ENCODE data around the gene RBBP9.
A peak's percentile ranks its signal among the peaks of the same experiment; 100 is the strongest.
"Not testable (repeated sequence)": the region's sequence is repeated elsewhere in the genome, so short reads cannot be mapped to it uniquely, and the experiment has no call there.

RBBP9 gene

GRCh38 chr20:18496740-18497592, at the start of gene RBBP9:
TSS of gene RBBP9 (minus strand) at chr20:18497225. CDS start at chr20:18497167, 58 bp downstream.
- peak; percentile 66 for DNase-seq

- DNase-seq, result no peak
Observed at GRCh38 chr20:18545566-18545965, 48.5 kb upstream of the RBBP9 start.

- no peak for DNase-seq
Observed at GRCh38 chr20:18543932-18544331, 46.9 kb upstream of the RBBP9 start.

- no peak for DNase-seq
Observed at GRCh38 chr20:18543216-18543615, 46.2 kb upstream of the RBBP9 start.

- DNase-seq, result no peak
Observed at GRCh38 chr20:18541741-18542140, 44.7 kb upstream of the RBBP9 start.

GRCh38 chr20:18537651-18538050, 40.6 kb upstream of the RBBP9 start:
- no peak for DNase-seq

GRCh38 chr20:18533978-18534644, 37.1 kb upstream of the RBBP9 start:
- no peak for DNase-seq

GRCh38 chr20:18533491-18533890, 36.5 kb upstream of the RBBP9 start:
- DNase-seq, result no peak

- DNase-seq, result no peak
Observed at GRCh38 chr20:18532626-18533025, 35.6 kb upstream of the RBBP9 start.

GRCh38 chr20:18529041-18529440, 32.0 kb upstream of the RBBP9 start:
- DNase-seq, result no peak

GRCh38 chr20:18527836-18528235, 30.8 kb upstream of the RBBP9 start:
- no peak for DNase-seq

- no peak for DNase-seq
Observed at GRCh38 chr20:18527339-18527738, 30.3 kb upstream of the RBBP9 start.

- not testable (repeated sequence) for DNase-seq
Observed at GRCh38 chr20:18526761-18527160, 29.7 kb upstream of the RBBP9 start.

- no peak for DNase-seq
Observed at GRCh38 chr20:18524646-18525045, 27.6 kb upstream of the RBBP9 start.

- DNase-seq, result no peak
Observed at GRCh38 chr20:18523066-18523465, 26.0 kb upstream of the RBBP9 start.

- not testable (repeated sequence) for DNase-seq
Observed at GRCh38 chr20:18522066-18522465, 25.0 kb upstream of the RBBP9 start.

GRCh38 chr20:18515973-18516372, 18.9 kb upstream of the RBBP9 start:
- DNase-seq, result no peak

GRCh38 chr20:18514127-18514526, 17.1 kb upstream of the RBBP9 start:
- DNase-seq, result no peak

GRCh38 chr20:18513208-18513607, 16.2 kb upstream of the RBBP9 start:
- DNase-seq, result no peak

- DNase-seq, result no peak
Observed at GRCh38 chr20:18511571-18511970, 14.5 kb upstream of the RBBP9 start.

- peak; percentile 98 for DNase-seq
Observed at GRCh38 chr20:18507218-18508191, 10.5 kb upstream of the RBBP9 start, which contains the start of gene SEC23B. TSS of gene SEC23B (plus strand) at chr20:18507940. CDS start at chr20:18510836, 2,896 bp downstream.

- DNase-seq, result peak; percentile 8
Observed at GRCh38 chr20:18506744-18507143, 9.7 kb upstream of the RBBP9 start.
